GM19238 (cell line): Measurements from ENCODE around the gene C11orf16.
"Not testable (repeated sequence)": the region's sequence is repeated elsewhere in the genome, so short reads cannot be mapped to it uniquely, and the experiment has no call there.

Source experiments
- DNase-seq: peaks from one replicate; pipeline ENCODE4 v3.0.0; 2011; ENCODE audit warnings: low spot score; ENCODE audit not compliant: insufficient read length

C11orf16 gene

GRCh38 chr11:8935789-8936188 lies 3.0 kb upstream of the C11orf16 start:
- not testable (repeated sequence) for DNase-seq

GRCh38 chr11:8934742-8935488 lies 2.2 kb upstream of the C11orf16 start:
- DNase-seq = no peak

- no peak for DNase-seq
These were observed 1.2 kb upstream of the C11orf16 start for GRCh38 chr11:8933931-8934330.

- no peak for DNase-seq
These were observed 2.1 kb downstream of the C11orf16 start for GRCh38 chr11:8930456-8931175.

- no peak for DNase-seq
These were observed 3.6 kb downstream of the C11orf16 start for GRCh38 chr11:8928981-8929615.

GRCh38 chr11:8928205-8928604 lies 4.5 kb downstream of the C11orf16 start:
- DNase-seq = no peak

GRCh38 chr11:8927233-8927632 lies 5.5 kb downstream of the C11orf16 start:
- no peak for DNase-seq

- DNase-seq = no peak
These were observed 6.5 kb downstream of the C11orf16 start for GRCh38 chr11:8926236-8926635.

GRCh38 chr11:8925711-8926110 lies 7.0 kb downstream of the C11orf16 start:
- no peak for DNase-seq

- DNase-seq = no peak
These were observed 10.1 kb downstream of the C11orf16 start for GRCh38 chr11:8922691-8923090.

GRCh38 chr11:8917157-8917825 lies 15.5 kb downstream of the C11orf16 start:
- DNase-seq = no peak

GRCh38 chr11:8914661-8915018 lies 18.1 kb downstream of the C11orf16 start:
- DNase-seq = no peak

GRCh38 chr11:8913961-8914660 lies 18.6 kb downstream of the C11orf16 start:
- peak; percentile 35 for DNase-seq

- DNase-seq = peak; percentile 85
These were observed 21.5 kb downstream of the C11orf16 start, which contains the start of gene AKIP1 for GRCh38 chr11:8911029-8911823. Gene AKIP1 (plus strand): TSS chr11:8911189. CDS start chr11:8911450, 261 bp downstream.

- DNase-seq = no peak
These were observed 22.1 kb downstream of the C11orf16 start for GRCh38 chr11:8910649-8911026.

GRCh38 chr11:8908099-8908498 lies 24.6 kb downstream of the C11orf16 start:
- no peak for DNase-seq

- DNase-seq = no peak
These were observed 25.6 kb downstream of the C11orf16 start for GRCh38 chr11:8907116-8907515.

GRCh38 chr11:8905528-8906165 lies 27.1 kb downstream of the C11orf16 start:
- no peak for DNase-seq

- no peak for DNase-seq
These were observed 33.5 kb downstream of the C11orf16 start for GRCh38 chr11:8899119-8899753.
